ENCODE results near the gene CSNK1D.

GRCh38 chr17:82257473-82257872 is 16.0 kb downstream of the CSNK1D start:
- TF ChIP-seq ZNF274 (IDR thresholded peaks at IDR 0.05; ENCODE audit: low read length) (no peak), ZNF274 (tag by site-specific recombination; IDR thresholded peaks at IDR 0.05; ENCODE audit: borderline replicate concordance) (no peak), ZNF354C (tag by site-specific recombination; IDR thresholded peaks at IDR 0.05; ENCODE audit: borderline replicate concordance, low read depth) (no peak), KLF1 (tag by site-specific recombination; IDR thresholded peaks at IDR 0.05) (no peak), ZNF645 (tag by site-specific recombination; IDR thresholded peaks at IDR 0.05) (no peak), ZNF549 (tag by site-specific recombination; IDR thresholded peaks at IDR 0.05) (no peak), ZNF660 (tag by site-specific recombination; IDR thresholded peaks at IDR 0.05) (no peak), ZNF747 (tag by site-specific recombination; IDR thresholded peaks at IDR 0.05) (no peak), ZNF501 (tag by site-specific recombination; IDR thresholded peaks at IDR 0.05) (no peak)
- TF ChIP-seq, protein P1, sequence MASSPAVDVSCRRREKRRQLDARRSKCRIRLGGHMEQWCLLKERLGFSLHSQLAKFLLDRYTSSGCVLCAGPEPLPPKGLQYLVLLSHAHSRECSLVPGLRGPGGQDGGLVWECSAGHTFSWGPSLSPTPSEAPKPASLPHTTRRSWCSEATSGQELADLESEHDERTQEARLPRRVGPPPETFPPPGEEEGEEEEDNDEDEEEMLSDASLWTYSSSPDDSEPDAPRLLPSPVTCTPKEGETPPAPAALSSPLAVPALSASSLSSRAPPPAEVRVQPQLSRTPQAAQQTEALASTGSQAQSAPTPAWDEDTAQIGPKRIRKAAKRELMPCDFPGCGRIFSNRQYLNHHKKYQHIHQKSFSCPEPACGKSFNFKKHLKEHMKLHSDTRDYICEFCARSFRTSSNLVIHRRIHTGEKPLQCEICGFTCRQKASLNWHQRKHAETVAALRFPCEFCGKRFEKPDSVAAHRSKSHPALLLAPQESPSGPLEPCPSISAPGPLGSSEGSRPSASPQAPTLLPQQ (tag by site-specific recombination; IDR thresholded peaks at IDR 0.05) = no peak
- TF ChIP-seq, protein P2, sequence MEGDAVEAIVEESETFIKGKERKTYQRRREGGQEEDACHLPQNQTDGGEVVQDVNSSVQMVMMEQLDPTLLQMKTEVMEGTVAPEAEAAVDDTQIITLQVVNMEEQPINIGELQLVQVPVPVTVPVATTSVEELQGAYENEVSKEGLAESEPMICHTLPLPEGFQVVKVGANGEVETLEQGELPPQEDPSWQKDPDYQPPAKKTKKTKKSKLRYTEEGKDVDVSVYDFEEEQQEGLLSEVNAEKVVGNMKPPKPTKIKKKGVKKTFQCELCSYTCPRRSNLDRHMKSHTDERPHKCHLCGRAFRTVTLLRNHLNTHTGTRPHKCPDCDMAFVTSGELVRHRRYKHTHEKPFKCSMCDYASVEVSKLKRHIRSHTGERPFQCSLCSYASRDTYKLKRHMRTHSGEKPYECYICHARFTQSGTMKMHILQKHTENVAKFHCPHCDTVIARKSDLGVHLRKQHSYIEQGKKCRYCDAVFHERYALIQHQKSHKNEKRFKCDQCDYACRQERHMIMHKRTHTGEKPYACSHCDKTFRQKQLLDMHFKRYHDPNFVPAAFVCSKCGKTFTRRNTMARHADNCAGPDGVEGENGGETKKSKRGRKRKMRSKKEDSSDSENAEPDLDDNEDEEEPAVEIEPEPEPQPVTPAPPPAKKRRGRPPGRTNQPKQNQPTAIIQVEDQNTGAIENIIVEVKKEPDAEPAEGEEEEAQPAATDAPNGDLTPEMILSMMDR (tag by site-specific recombination; IDR thresholded peaks at IDR 0.05) = no peak
- TF ChIP-seq, protein P3, sequence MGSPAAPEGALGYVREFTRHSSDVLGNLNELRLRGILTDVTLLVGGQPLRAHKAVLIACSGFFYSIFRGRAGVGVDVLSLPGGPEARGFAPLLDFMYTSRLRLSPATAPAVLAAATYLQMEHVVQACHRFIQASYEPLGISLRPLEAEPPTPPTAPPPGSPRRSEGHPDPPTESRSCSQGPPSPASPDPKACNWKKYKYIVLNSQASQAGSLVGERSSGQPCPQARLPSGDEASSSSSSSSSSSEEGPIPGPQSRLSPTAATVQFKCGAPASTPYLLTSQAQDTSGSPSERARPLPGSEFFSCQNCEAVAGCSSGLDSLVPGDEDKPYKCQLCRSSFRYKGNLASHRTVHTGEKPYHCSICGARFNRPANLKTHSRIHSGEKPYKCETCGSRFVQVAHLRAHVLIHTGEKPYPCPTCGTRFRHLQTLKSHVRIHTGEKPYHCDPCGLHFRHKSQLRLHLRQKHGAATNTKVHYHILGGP (tag by site-specific recombination; IDR thresholded peaks at IDR 0.05) = no peak
